GM23338 (cell line): ENCODE results near the gene CEACAM19. TPM values are rescaled to one million over a fixed set of nuclear protein-coding genes. Genes with fewer than 3 reads are reported as not detected.

Source experiments
- ATAC-seq: fragments of 200-7000 bp; cut with Tn5 transposase; 3 replicates; pipeline ENCODE4 v1.9.1; 2020
- DNase-seq: peaks from one replicate; pipeline ENCODE4 v3.0.0-alpha.2; 2015; ENCODE audit warnings: low spot score
- H2AFZ ChIP-seq: fragments of 200-600 bp; sonication (generic); 2 replicates; pipeline ENCODE4 v1.8.0; 2016; ENCODE audit warnings: antibody characterized with exemption, mild to moderate bottlenecking, moderate library complexity
- H3F3A ChIP-seq: fragments of 200-600 bp; sonication (generic); replicated peaks from 2 replicates; pipeline ENCODE4 v1.8.0; 2017; ENCODE audit warnings: antibody characterized with exemption, mixed run types, low read depth
- H3K27ac ChIP-seq: fragments of 200-600 bp; sonication (generic); 2 replicates; pipeline ENCODE4 v1.6.1; 2016; ENCODE audit warnings: low read depth
- H3K27me3 ChIP-seq: fragments of 200-600 bp; sonication (generic); 2 replicates; pipeline ENCODE4 v1.8.0; 2016; ENCODE audit warnings: mild to moderate bottlenecking, mixed run types, moderate library complexity; ENCODE audit not compliant: insufficient read depth
- H3K36me3 ChIP-seq: fragments of 200-600 bp; sonication (generic); 2 replicates; pipeline ENCODE4 v1.8.0; 2016; ENCODE audit warnings: mild to moderate bottlenecking; ENCODE audit not compliant: insufficient read depth
- H3K4me1 ChIP-seq: fragments of 200-600 bp; sonication (generic); 2 replicates; pipeline ENCODE4 v1.8.0; 2016; ENCODE audit warnings: mild to moderate bottlenecking, moderate library complexity; ENCODE audit not compliant: insufficient read depth
- H3K4me2 ChIP-seq: fragments of 200-600 bp; sonication (generic); 2 replicates; pipeline ENCODE4 v1.7.1; 2017; ENCODE audit warnings: mixed run types
- H3K4me3 ChIP-seq: fragments of 200-600 bp; sonication (generic); 2 replicates; pipeline ENCODE4 v1.6.1; 2016; ENCODE audit warnings: mixed run types
- H3K79me2 ChIP-seq: fragments of 200-600 bp; sonication (generic); replicated peaks from 2 replicates; pipeline ENCODE4 v1.8.0; 2017; ENCODE audit warnings: mild to moderate bottlenecking; ENCODE audit not compliant: insufficient read depth
- H3K9me2 ChIP-seq: fragments of 200-600 bp; sonication (generic); 2 replicates; pipeline ENCODE4 v1.8.0; 2017; ENCODE audit not compliant: insufficient read depth
- H4K20me1 ChIP-seq: fragments of 200-600 bp; sonication (generic); replicated peaks from 2 replicates; pipeline ENCODE4 v1.8.0; 2017; ENCODE audit warnings: mild to moderate bottlenecking; ENCODE audit not compliant: insufficient read depth
- H3K27ac Mint-ChIP-seq: 2 replicates; pipeline ENCODE4 v1.8.0; 2020; ENCODE audit warnings: inconsistent platforms, mild to moderate bottlenecking, moderate library complexity, mixed read lengths
- H3K27me3 Mint-ChIP-seq: 3 replicates; pipeline ENCODE4 v1.8.0; 2022; ENCODE audit warnings: low read depth, mild to moderate bottlenecking, moderate library complexity, mixed read lengths, inconsistent platforms; ENCODE audit not compliant: insufficient read depth, poor library complexity
- H3K36me3 Mint-ChIP-seq: 3 replicates; pipeline ENCODE4 v1.8.0; 2021; ENCODE audit warnings: low read depth, mild to moderate bottlenecking, inconsistent platforms, moderate library complexity, mixed read lengths
- H3K4me1 Mint-ChIP-seq: 3 replicates; pipeline ENCODE4 v1.8.0; 2020; ENCODE audit warnings: mild to moderate bottlenecking, inconsistent platforms, mixed read lengths
- H3K4me3 Mint-ChIP-seq: 3 replicates; pipeline ENCODE4 v1.8.0; 2021; ENCODE audit warnings: moderate library complexity, mild to moderate bottlenecking, inconsistent platforms, mixed read lengths
- H3K9me3 Mint-ChIP-seq: 3 replicates; pipeline ENCODE4 v1.8.0; 2020; ENCODE audit warnings: moderate library complexity, mild to moderate bottlenecking, inconsistent platforms, mixed read lengths
- ETS1 ChIP-seq: IDR thresholded peaks from 2 replicates; pipeline ENCODE4 v1.6.1; 2016; ENCODE audit warnings: antibody characterized with exemption
- EZH2phosphoT487 ChIP-seq: fragments of 200-600 bp; sonication (generic); IDR thresholded peaks from one replicate; pipeline ENCODE4 v1.8.1; 2018; ENCODE audit warnings: antibody characterized with exemption; ENCODE audit not compliant: unreplicated experiment
- NANOG ChIP-seq: IDR thresholded peaks from 2 replicates; pipeline ENCODE4 v1.6.1; 2016; ENCODE audit warnings: antibody characterized with exemption, borderline replicate concordance
- POLR2AphosphoS5 ChIP-seq: IDR thresholded peaks from 2 replicates; pipeline ENCODE4 v1.6.1; 2016; ENCODE audit warnings: antibody characterized with exemption, low read depth
- STAT1 ChIP-seq: IDR thresholded peaks from one replicate; pipeline ENCODE4 v1.6.1; 2016; ENCODE audit warnings: antibody characterized with exemption; ENCODE audit not compliant: unreplicated experiment
- ZNF331 ChIP-seq: fragments of 250-450 bp; sonication (Bioruptor Pico); IDR thresholded peaks from 2 replicates; pipeline ENCODE4 v1.5.0; 2020; ENCODE audit warnings: low read depth, mild to moderate bottlenecking, moderate library complexity
- ZNF462 ChIP-seq: fragments of 250-450 bp; sonication (Bioruptor Pico); IDR thresholded peaks from 2 replicates; pipeline ENCODE4 v1.5.0; 2020; ENCODE audit warnings: mild to moderate bottlenecking, moderate library complexity
- polyA plus RNA-seq: library from polyadenylated mRNA; unstranded; fragments of >200 nt; fragmentation: Nextera tagmentation; extraction: Ambion mirVana; gene quantifications from 2 replicates; pipeline ENCODE4 v1.2.1, GENCODE V29; 2016
- total RNA-seq: library from RNA; depleted of rRNA; stranded (reverse); fragments of >200 nt; shearing (Covaris generic); gene quantifications from 2 replicates; pipeline ENCODE4 v1.2.3, GENCODE V29; 2014
- TF ChIP-seq, protein P1 (sequence below): IDR thresholded peaks from one replicate; pipeline ENCODE4 v1.6.1; 2018; ENCODE audit warnings: antibody characterized with exemption; ENCODE audit not compliant: unreplicated experiment

CEACAM19 gene
- total and polyA plus RNA-seq, 2 experiments from 2014 or later = 0.38 to 0.76 TPM

- TF ChIP-seq ZNF462 (CRISPR knock-in tag) (no peak), STAT1 (no peak)
- TF ChIP-seq, protein P1, sequence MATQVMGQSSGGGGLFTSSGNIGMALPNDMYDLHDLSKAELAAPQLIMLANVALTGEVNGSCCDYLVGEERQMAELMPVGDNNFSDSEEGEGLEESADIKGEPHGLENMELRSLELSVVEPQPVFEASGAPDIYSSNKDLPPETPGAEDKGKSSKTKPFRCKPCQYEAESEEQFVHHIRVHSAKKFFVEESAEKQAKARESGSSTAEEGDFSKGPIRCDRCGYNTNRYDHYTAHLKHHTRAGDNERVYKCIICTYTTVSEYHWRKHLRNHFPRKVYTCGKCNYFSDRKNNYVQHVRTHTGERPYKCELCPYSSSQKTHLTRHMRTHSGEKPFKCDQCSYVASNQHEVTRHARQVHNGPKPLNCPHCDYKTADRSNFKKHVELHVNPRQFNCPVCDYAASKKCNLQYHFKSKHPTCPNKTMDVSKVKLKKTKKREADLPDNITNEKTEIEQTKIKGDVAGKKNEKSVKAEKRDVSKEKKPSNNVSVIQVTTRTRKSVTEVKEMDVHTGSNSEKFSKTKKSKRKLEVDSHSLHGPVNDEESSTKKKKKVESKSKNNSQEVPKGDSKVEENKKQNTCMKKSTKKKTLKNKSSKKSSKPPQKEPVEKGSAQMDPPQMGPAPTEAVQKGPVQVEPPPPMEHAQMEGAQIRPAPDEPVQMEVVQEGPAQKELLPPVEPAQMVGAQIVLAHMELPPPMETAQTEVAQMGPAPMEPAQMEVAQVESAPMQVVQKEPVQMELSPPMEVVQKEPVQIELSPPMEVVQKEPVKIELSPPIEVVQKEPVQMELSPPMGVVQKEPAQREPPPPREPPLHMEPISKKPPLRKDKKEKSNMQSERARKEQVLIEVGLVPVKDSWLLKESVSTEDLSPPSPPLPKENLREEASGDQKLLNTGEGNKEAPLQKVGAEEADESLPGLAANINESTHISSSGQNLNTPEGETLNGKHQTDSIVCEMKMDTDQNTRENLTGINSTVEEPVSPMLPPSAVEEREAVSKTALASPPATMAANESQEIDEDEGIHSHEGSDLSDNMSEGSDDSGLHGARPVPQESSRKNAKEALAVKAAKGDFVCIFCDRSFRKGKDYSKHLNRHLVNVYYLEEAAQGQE = no peak
These were observed 30.8 kb upstream of the CEACAM19 start (continued) for GRCh38 chr19:44640518-44640917.

GRCh38 chr19:44641501-44642265, 29.6 kb upstream of the CEACAM19 start:
- Mint-ChIP-seq H3K4me3 (no peak overlapping the region), H3K4me1 (peaks cover under 1% of the 10 kb centered on the region; the same call in 1 of the 3 replicates), H3K27ac (no peak overlapping the region), H3K9me3 (no peaks in the 10 kb centered on the region; the same call in 2 of the 3 replicates), H3K27me3 (peaks cover 11% of the 10 kb centered on the region), H3K36me3 (peaks cover 6% of the 10 kb centered on the region; the same call in 1 of the 3 replicates)
- DNase-seq = no peak
- ATAC-seq = no peak
- H3K27ac ChIP-seq = no peak overlapping the region
- no peak overlapping the region for H2AFZ ChIP-seq
- peaks cover 11% of the 10 kb centered on the region for H3K79me2 ChIP-seq
- no peak overlapping the region for H3K4me2 ChIP-seq
- H3K9me2 ChIP-seq = no peaks in the 10 kb centered on the region
- no peak overlapping the region for H3K4me3 ChIP-seq
- H3F3A ChIP-seq = no peaks in the 10 kb centered on the region; the same call in 1 of the 2 replicates
- H3K27me3 ChIP-seq = peaks cover 15% of the 10 kb centered on the region
- no peaks in the 10 kb centered on the region for H3K36me3 ChIP-seq
- H3K4me1 ChIP-seq = peaks cover 3% of the 10 kb centered on the region; the same call in 1 of the 2 replicates
- no peaks in the 10 kb centered on the region for H4K20me1 ChIP-seq
- no peak for TF ChIP-seq NANOG
- TF ChIP-seq ETS1 = no peak
- TF ChIP-seq POLR2AphosphoS5 = no peak
- TF ChIP-seq ZNF331 (CRISPR knock-in tag) = no peak
- TF ChIP-seq EZH2phosphoT487 = no peak
